Measurements from ENCODE around the gene SLC51B.

Gene SLC51B

GRCh38 chr15:65055201-65055870 lies 10.1 kb downstream of the SLC51B start:
- H3K36me3 ChIP-seq (replicated peaks; ENCODE audit: low read depth, low read length) = no peaks in the 10 kb centered on the region
- H3K4me2 ChIP-seq (ENCODE audit: low read length) = no peak overlapping the region
- no peaks in the 10 kb centered on the region for H4K20me1 ChIP-seq (ENCODE audit: insufficient read depth, low read length)
- H3K27ac ChIP-seq (ENCODE audit: low read length) = no peak overlapping the region
- H3K27me3 ChIP-seq (ENCODE audit: low read depth, low read length) = no peaks in the 10 kb centered on the region
- H3K4me3 ChIP-seq (ENCODE audit: low read length) = no peak overlapping the region
- H3K9me3 ChIP-seq (ENCODE audit: insufficient read depth, low read length) = no peaks in the 10 kb centered on the region
- peaks cover 3% of the 10 kb centered on the region for H3K4me1 ChIP-seq (ENCODE audit: low read length)
- no peak overlapping the region for H3K9ac ChIP-seq (ENCODE audit: low read length)
- no peaks in the 10 kb centered on the region for H3K79me2 ChIP-seq (ENCODE audit: low read length)
- H2AFZ ChIP-seq (ENCODE audit: low read depth, low read length) = no peak overlapping the region
- TF ChIP-seq EZH2phosphoT487 (IDR thresholded peaks at IDR 0.05; ENCODE audit: low read depth) (no peak), CTCF (IDR thresholded peaks at IDR 0.05; ENCODE audit: low read depth, low read length) (no peak)

GRCh38 chr15:65056106-65056505 lies 10.9 kb downstream of the SLC51B start:
- H3K9me3 ChIP-seq (ENCODE audit: insufficient read depth, low read length) = no peaks in the 10 kb centered on the region
- H2AFZ ChIP-seq (ENCODE audit: low read depth, low read length) = no peak overlapping the region
- no peak overlapping the region for H3K9ac ChIP-seq (ENCODE audit: low read length)
- H3K4me2 ChIP-seq (ENCODE audit: low read length) = no peak overlapping the region
- no peak overlapping the region for H3K4me3 ChIP-seq (ENCODE audit: low read length)
- no peaks in the 10 kb centered on the region for H3K79me2 ChIP-seq (ENCODE audit: low read length)
- no peaks in the 10 kb centered on the region for H3K4me1 ChIP-seq (ENCODE audit: low read length)
- H3K36me3 ChIP-seq (replicated peaks; ENCODE audit: low read depth, low read length) = no peaks in the 10 kb centered on the region
- TF ChIP-seq CTCF (IDR thresholded peaks at IDR 0.05; ENCODE audit: low read depth, low read length) (no peak), EZH2phosphoT487 (IDR thresholded peaks at IDR 0.05; ENCODE audit: low read depth) (no peak)
- no peak overlapping the region for H3K27ac ChIP-seq (ENCODE audit: low read length)
- no peaks in the 10 kb centered on the region for H3K27me3 ChIP-seq (ENCODE audit: low read depth, low read length)
- no peaks in the 10 kb centered on the region for H4K20me1 ChIP-seq (ENCODE audit: insufficient read depth, low read length)

GRCh38 chr15:65056868-65057548 lies 11.8 kb downstream of the SLC51B start:
- Histone ChIP-seq H3K4me1 (ENCODE audit: low read length) (no peaks in the 10 kb centered on the region), H3K27ac (ENCODE audit: low read length) (no peak overlapping the region), H3K4me3 (ENCODE audit: low read length) (no peak overlapping the region), H2AFZ (ENCODE audit: low read depth, low read length) (no peak overlapping the region), H3K9ac (ENCODE audit: low read length) (no peak overlapping the region), H4K20me1 (ENCODE audit: insufficient read depth, low read length) (no peaks in the 10 kb centered on the region), H3K9me3 (ENCODE audit: insufficient read depth, low read length) (no peaks in the 10 kb centered on the region), H3K36me3 (replicated peaks; ENCODE audit: low read depth, low read length) (no peaks in the 10 kb centered on the region), H3K27me3 (ENCODE audit: low read depth, low read length) (no peaks in the 10 kb centered on the region), H3K79me2 (ENCODE audit: low read length) (no peaks in the 10 kb centered on the region), H3K4me2 (ENCODE audit: low read length) (no peak overlapping the region)
- no peak for TF ChIP-seq CTCF (IDR thresholded peaks at IDR 0.05; ENCODE audit: low read depth, low read length)

- no peak overlapping the region for H2AFZ ChIP-seq (ENCODE audit: low read depth, low read length)
- no peak overlapping the region for H3K4me3 ChIP-seq (ENCODE audit: low read length)
These were observed 12.4 kb downstream of the SLC51B start for GRCh38 chr15:65057549-65057940.

More at GRCh38 chr15:65057549-65057940, 12.4 kb downstream of the SLC51B start:
- TF ChIP-seq EZH2phosphoT487 (IDR thresholded peaks at IDR 0.05; ENCODE audit: low read depth) = no peak
- no peak for TF ChIP-seq CTCF (IDR thresholded peaks at IDR 0.05; ENCODE audit: low read depth, low read length)
- Histone ChIP-seq H3K9ac (ENCODE audit: low read length) (no peak overlapping the region), H3K4me2 (ENCODE audit: low read length) (no peak overlapping the region), H3K27ac (ENCODE audit: low read length) (no peak overlapping the region), H3K36me3 (replicated peaks; ENCODE audit: low read depth, low read length) (no peaks in the 10 kb centered on the region), H3K9me3 (ENCODE audit: insufficient read depth, low read length) (no peaks in the 10 kb centered on the region), H3K79me2 (ENCODE audit: low read length) (no peaks in the 10 kb centered on the region), H4K20me1 (ENCODE audit: insufficient read depth, low read length) (no peaks in the 10 kb centered on the region), H3K4me1 (ENCODE audit: low read length) (no peaks in the 10 kb centered on the region), H3K27me3 (ENCODE audit: low read depth, low read length) (no peaks in the 10 kb centered on the region)
